ENCODE measurements around the gene TP63. TPM values are rescaled to one million over a fixed set of nuclear protein-coding genes. Genes with fewer than 3 reads are reported as not detected.

Gene TP63
- total and polyA plus RNA-seq, 3 donors from 2014 or later = 5.2 to 10.5 (median 6.0) TPM

DNA sequence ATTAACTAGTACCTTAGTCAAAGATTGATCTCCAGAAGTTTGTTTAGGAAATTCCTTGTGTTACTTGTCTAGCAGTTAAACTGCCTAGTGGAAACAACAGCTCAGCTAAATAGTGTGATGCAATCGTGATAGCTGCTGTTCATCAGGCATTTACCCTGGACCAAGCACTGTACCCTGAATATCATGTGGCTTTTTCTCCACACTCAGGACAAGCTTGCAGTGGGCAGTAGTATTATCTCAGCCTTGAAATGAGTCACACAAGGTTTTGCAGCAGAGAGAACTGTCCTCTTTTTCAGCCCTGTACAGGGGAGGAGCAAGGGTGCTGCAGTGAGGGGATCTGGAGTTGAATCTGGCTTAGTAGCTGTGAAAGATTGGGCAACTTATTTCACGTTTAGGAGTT is 208.4 kb downstream of the TP63 start:
- no peak for DNase-seq
- 66 to 72% methylated on average over 2 of the region's 2 CpGs for WGBS, 2 donors

DNA sequence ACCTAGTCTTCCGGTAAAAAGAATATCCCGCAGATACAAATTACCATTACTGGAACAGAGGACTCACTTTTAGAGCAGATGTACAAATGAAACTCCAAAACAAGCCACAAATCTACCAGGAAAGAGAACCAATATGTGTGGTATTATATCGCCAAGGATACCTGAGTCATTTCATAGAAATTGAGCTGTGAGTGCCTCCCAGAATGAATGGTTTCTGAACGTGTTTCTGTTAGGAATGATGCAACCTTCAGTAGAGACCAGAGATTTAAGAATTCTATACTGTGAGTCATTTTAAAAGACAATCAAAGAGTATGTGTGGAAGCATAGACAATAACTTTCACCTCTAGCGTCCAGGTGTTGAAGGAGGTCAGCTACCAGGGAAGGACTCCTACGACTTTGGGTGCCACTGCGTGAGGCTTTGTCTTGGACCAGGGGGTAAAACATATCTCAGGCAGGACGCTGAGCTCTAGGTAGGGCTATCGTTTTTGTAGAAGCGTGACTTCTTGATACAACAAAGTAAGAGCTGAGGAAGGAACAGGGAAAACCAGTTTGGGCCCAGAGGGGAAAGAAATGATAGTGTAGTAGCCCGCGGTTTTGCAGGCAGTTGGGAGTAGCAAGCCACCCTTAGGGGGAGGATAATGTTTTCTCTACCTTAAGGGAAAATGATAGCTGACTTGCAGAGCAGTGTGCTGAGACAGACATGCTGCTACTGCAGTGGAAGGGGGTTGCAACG is 210.4 kb downstream of the TP63 start:
- intact Hi-C loops (cut with DNase I; ENCODE audit: low total_unique reads) = no loop called here
- TF ChIP-seq, protein P1, sequence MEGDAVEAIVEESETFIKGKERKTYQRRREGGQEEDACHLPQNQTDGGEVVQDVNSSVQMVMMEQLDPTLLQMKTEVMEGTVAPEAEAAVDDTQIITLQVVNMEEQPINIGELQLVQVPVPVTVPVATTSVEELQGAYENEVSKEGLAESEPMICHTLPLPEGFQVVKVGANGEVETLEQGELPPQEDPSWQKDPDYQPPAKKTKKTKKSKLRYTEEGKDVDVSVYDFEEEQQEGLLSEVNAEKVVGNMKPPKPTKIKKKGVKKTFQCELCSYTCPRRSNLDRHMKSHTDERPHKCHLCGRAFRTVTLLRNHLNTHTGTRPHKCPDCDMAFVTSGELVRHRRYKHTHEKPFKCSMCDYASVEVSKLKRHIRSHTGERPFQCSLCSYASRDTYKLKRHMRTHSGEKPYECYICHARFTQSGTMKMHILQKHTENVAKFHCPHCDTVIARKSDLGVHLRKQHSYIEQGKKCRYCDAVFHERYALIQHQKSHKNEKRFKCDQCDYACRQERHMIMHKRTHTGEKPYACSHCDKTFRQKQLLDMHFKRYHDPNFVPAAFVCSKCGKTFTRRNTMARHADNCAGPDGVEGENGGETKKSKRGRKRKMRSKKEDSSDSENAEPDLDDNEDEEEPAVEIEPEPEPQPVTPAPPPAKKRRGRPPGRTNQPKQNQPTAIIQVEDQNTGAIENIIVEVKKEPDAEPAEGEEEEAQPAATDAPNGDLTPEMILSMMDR (IDR thresholded peaks at IDR 0.05) = no peak
- no peak for TF ChIP-seq POLR2A (IDR thresholded peaks at IDR 0.05)
- H3K27me3 ChIP-seq = no peaks in the 10 kb centered on the region
- no peaks in the 10 kb centered on the region for H3K9me3 ChIP-seq
- H3K36me3 ChIP-seq (ENCODE audit: low read depth, missing control alignments) = no peaks in the 10 kb centered on the region
- no peak overlapping the region for H3K27ac ChIP-seq
- DNase-seq = no peak
- 80 to 81% methylated on average over 13 of the region's 13 CpGs for WGBS, 2 donors
- no peaks in the 10 kb centered on the region for H3K4me1 ChIP-seq
- H3K4me3 ChIP-seq = no peak overlapping the region

More for the DNA sequence above, 208.4 kb downstream of the TP63 start:
- intact Hi-C loops (cut with DNase I; ENCODE audit: low total_unique reads) = no loop called here
- H3K9me3 ChIP-seq = no peaks in the 10 kb centered on the region
- no peak for TF ChIP-seq POLR2A (IDR thresholded peaks at IDR 0.05)
- TF ChIP-seq, protein P1 (IDR thresholded peaks at IDR 0.05) = no peak
- H3K27me3 ChIP-seq = no peaks in the 10 kb centered on the region
- H3K4me1 ChIP-seq = no peaks in the 10 kb centered on the region
- no peak overlapping the region for H3K27ac ChIP-seq
- H3K4me3 ChIP-seq = no peak overlapping the region
- H3K36me3 ChIP-seq (ENCODE audit: low read depth, missing control alignments) = no peaks in the 10 kb centered on the region

DNA sequence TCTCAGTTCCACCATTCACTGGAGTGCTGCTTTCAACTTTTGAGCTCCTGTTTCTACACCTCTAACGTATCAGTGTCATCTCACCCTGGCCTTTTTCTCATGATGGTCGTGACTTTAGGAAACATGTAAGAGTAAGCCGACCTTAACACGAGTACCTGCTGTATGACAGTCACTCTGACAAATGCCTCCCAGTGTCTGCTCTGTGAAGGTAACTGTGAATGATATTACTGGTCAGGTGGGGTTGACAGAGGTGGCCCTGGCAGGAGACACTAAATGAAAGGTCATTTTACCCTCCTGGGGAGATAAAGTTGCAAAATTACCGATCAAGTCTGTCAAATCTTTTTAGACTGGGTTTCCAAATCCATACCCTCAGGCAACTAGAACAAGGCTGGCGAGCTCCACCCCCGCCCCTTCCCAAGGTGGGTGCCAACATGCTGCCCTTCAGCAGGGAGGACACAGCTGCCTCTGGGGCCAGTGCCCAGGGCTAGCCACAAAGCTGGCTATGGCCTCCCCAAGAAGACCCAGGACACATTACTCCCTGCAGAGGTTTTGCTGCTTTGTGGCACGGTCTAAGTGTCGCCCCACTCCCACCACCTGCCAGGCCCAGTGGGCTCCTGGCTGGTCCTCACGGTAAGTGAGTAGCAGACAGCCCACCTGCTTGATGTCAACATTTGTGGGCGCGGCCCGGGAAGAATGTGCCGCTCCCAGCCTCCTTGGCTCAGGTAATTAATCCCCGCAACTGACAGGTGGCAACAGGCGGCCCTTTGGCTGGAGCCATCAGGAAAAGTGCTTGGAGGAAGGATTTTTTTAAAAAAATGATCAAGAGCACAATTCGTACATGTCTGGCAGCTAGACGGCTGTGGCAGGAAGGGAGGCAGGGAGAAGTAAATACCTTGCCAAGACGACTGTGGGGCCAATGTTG is 211.8 kb downstream of the TP63 start:
- H3K27me3 ChIP-seq = no peaks in the 10 kb centered on the region
- 80 to 81% methylated on average over 17 to 19 of the region's 19 CpGs for WGBS, 2 donors
- H3K36me3 ChIP-seq (ENCODE audit: low read depth, missing control alignments) = no peaks in the 10 kb centered on the region
- no peak for TF ChIP-seq POLR2A (IDR thresholded peaks at IDR 0.05)
- TF ChIP-seq, protein P1 (IDR thresholded peaks at IDR 0.05) = no peak
- intact Hi-C loops (cut with DNase I; ENCODE audit: low total_unique reads) = no loop called here
- H3K27ac ChIP-seq = no peak overlapping the region
- no peaks in the 10 kb centered on the region for H3K4me1 ChIP-seq
- no peak for DNase-seq
- no peaks in the 10 kb centered on the region for H3K9me3 ChIP-seq
- H3K4me3 ChIP-seq = no peak overlapping the region

DNA sequence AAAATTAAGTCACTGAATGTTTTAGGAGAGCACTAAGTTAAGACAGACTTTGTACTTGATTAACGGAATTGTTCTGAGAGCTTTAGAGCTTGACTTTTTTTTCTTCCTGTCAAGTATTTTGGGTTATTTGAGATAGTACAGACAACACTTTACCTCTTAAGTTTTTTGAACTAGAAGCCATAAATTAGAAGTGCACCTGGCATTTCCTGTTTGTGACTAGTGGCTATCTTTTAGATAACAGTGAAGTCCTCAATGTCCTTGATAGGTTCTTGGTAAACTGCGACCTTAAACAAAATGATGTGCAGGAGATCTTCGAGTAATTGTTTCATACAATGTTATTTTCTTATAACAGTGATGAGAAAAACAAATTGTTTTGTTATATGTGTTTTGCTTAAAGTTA is 213.9 kb downstream of the TP63 start:
- no peak overlapping the region for H3K4me3 ChIP-seq
- H3K4me1 ChIP-seq = no peaks in the 10 kb centered on the region
- 31 to 38% methylated on average over 3 of the region's 3 CpGs for WGBS, 2 donors
- H3K27me3 ChIP-seq = no peaks in the 10 kb centered on the region
- TF ChIP-seq, protein P1 (IDR thresholded peaks at IDR 0.05) = no peak
- no peaks in the 10 kb centered on the region for H3K9me3 ChIP-seq
- no peak for DNase-seq
- H3K36me3 ChIP-seq (ENCODE audit: low read depth, missing control alignments) = no peaks in the 10 kb centered on the region
- intact Hi-C loops (cut with DNase I; ENCODE audit: low total_unique reads) = no loop called here
- H3K27ac ChIP-seq = no peak overlapping the region
